SU-DHL-6 (cell line): Measurements from ENCODE around the gene FAM168B.

ENCODE experiments used
- H2AFZ ChIP-seq: fragments of 200-600 bp; sonication (generic); 2 replicates; pipeline ENCODE4 v1.6.1; 2014; ENCODE audit warnings: low read depth, mild to moderate bottlenecking, moderate library complexity, mixed read lengths, antibody characterized with exemption, low read length; ENCODE audit not compliant: severe bottlenecking
- H3F3A ChIP-seq: fragments of 200-600 bp; shearing (Covaris generic); 2 replicates; pipeline ENCODE4 v1.6.0; 2016; ENCODE audit warnings: antibody characterized with exemption, mild to moderate bottlenecking; ENCODE audit not compliant: insufficient read depth
- H3K27ac ChIP-seq: fragments of 200-600 bp; sonication (generic); 2 replicates; pipeline ENCODE4 v1.5.1; 2016; ENCODE audit warnings: low read depth, mild to moderate bottlenecking, low read length, moderate library complexity, mixed read lengths
- H3K27me3 ChIP-seq: fragments of 200-600 bp; sonication (generic), shearing (Covaris generic); 2 replicates; pipeline ENCODE4 v1.6.0; 2014; ENCODE audit warnings: mild to moderate bottlenecking, low read length
- H3K36me3 ChIP-seq: fragments of 200-600 bp; sonication (generic); 2 replicates; pipeline ENCODE4 v1.6.1; 2014; ENCODE audit warnings: mild to moderate bottlenecking, low read length, mixed read lengths
- H3K4me2 ChIP-seq: fragments of 300-600, 200-600 bp; shearing (Covaris generic), sonication (generic); 2 replicates; pipeline ENCODE4 v1.6.0; 2014; ENCODE audit warnings: low read length, low read depth, mild to moderate bottlenecking; ENCODE audit not compliant: poor library complexity, severe bottlenecking
- H3K4me3 ChIP-seq: fragments of 200-600 bp; sonication (generic); 2 replicates; pipeline ENCODE4 v1.5.1; 2014; ENCODE audit warnings: antibody characterized with exemption, low read length, mild to moderate bottlenecking, mixed read lengths; ENCODE audit not compliant: insufficient read depth, poor library complexity, severe bottlenecking
- H3K79me2 ChIP-seq: fragments of 200-600 bp; sonication (generic); 2 replicates; pipeline ENCODE4 v1.6.1; 2014; ENCODE audit warnings: mild to moderate bottlenecking, low read length, moderate library complexity; ENCODE audit not compliant: insufficient read depth
- H3K9ac ChIP-seq: fragments of 200-600 bp; sonication (generic); 2 replicates; pipeline ENCODE4 v1.7.0; 2014; ENCODE audit warnings: mild to moderate bottlenecking, low read length
- H3K9me2 ChIP-seq: fragments of 200-600 bp; sonication (generic); replicated peaks from 2 replicates; pipeline ENCODE4 v1.6.1; 2014; ENCODE audit warnings: low read length; ENCODE audit not compliant: insufficient read depth
- H3K9me3 ChIP-seq: fragments of 200-600 bp; sonication (generic); 2 replicates; pipeline ENCODE4 v1.6.1; 2014; ENCODE audit warnings: low read length, mixed read lengths; ENCODE audit not compliant: insufficient read depth
- H4K20me1 ChIP-seq: fragments of 200-600 bp; sonication (generic); 2 replicates; pipeline ENCODE4 v1.6.1; 2014; ENCODE audit warnings: low read depth, mild to moderate bottlenecking, antibody characterized with exemption, low read length, moderate library complexity, mixed read lengths
- CTCF ChIP-seq: fragments of 200-600 bp; sonication (generic); IDR thresholded peaks from one replicate; pipeline ENCODE4 v1.5.1; 2017; ENCODE audit warnings: antibody characterized with exemption, mild to moderate bottlenecking, low read length, moderate library complexity; ENCODE audit not compliant: insufficient read depth, poor library complexity, severe bottlenecking
- EZH2phosphoT487 ChIP-seq: fragments of 200-600 bp; sonication (generic), shearing (Covaris generic); conservative IDR thresholded peaks from 2 replicates; pipeline ENCODE4 v1.6.1; 2018; ENCODE audit warnings: mild to moderate bottlenecking, antibody characterized with exemption, low read length, moderate library complexity, mixed read lengths

FAM168B gene

GRCh38 chr2:131050896-131051295 is 42.4 kb downstream of the FAM168B start:
- peaks cover 27% of the 10 kb centered on the region; the same call in 1 of the 2 replicates for H3K36me3 ChIP-seq
- H3K27me3 ChIP-seq, result no peaks in the 10 kb centered on the region
- no peaks in the 10 kb centered on the region for H3K79me2 ChIP-seq
- H3K9me3 ChIP-seq, result no peaks in the 10 kb centered on the region
- no peaks in the 10 kb centered on the region for H3K9me2 ChIP-seq
- TF ChIP-seq CTCF, result no peak
- no peak for TF ChIP-seq EZH2phosphoT487
- peaks cover 9% of the 10 kb centered on the region; the same call in 1 of the 2 replicates for H4K20me1 ChIP-seq
- H3K9ac ChIP-seq, result no peak overlapping the region
- no peaks in the 10 kb centered on the region for H3F3A ChIP-seq
- no peak overlapping the region for H3K4me2 ChIP-seq
- H3K4me3 ChIP-seq, result no peak overlapping the region
- H3K27ac ChIP-seq, result no peak overlapping the region
- H2AFZ ChIP-seq, result no peak overlapping the region

GRCh38 chr2:131049150-131049718 is 44.0 kb downstream of the FAM168B start:
- no peak overlapping the region for H3K4me2 ChIP-seq
- no peak overlapping the region for H3K27ac ChIP-seq
- H3K9me3 ChIP-seq, result no peaks in the 10 kb centered on the region
- peaks cover 9% of the 10 kb centered on the region; the same call in 1 of the 2 replicates for H4K20me1 ChIP-seq
- H3K4me3 ChIP-seq, result no peak overlapping the region
- H3K79me2 ChIP-seq, result no peaks in the 10 kb centered on the region
- H3K9me2 ChIP-seq, result no peaks in the 10 kb centered on the region
- no peak overlapping the region for H2AFZ ChIP-seq
- no peak overlapping the region for H3K9ac ChIP-seq
- TF ChIP-seq EZH2phosphoT487 (no peak), CTCF (no peak)
- no peaks in the 10 kb centered on the region for H3K27me3 ChIP-seq
- no peaks in the 10 kb centered on the region for H3F3A ChIP-seq
- H3K36me3 ChIP-seq, result peaks cover 27% of the 10 kb centered on the region; the same call in 1 of the 2 replicates

- no peaks in the 10 kb centered on the region for H3F3A ChIP-seq
- no peak overlapping the region for H3K27ac ChIP-seq
- no peak overlapping the region for H3K9ac ChIP-seq
- no peaks in the 10 kb centered on the region for H3K9me3 ChIP-seq
- H3K79me2 ChIP-seq, result no peaks in the 10 kb centered on the region
- H3K9me2 ChIP-seq, result no peaks in the 10 kb centered on the region
- TF ChIP-seq CTCF (no peak), EZH2phosphoT487 (no peak)
- peaks cover 9% of the 10 kb centered on the region; the same call in 1 of the 2 replicates for H4K20me1 ChIP-seq
- no peaks in the 10 kb centered on the region for H3K27me3 ChIP-seq
- no peak overlapping the region for H2AFZ ChIP-seq
- peaks cover 27% of the 10 kb centered on the region; the same call in 1 of the 2 replicates for H3K36me3 ChIP-seq
- H3K4me2 ChIP-seq, result no peak overlapping the region
- no peak overlapping the region for H3K4me3 ChIP-seq
Measured at GRCh38 chr2:131048641-131049040, 44.6 kb downstream of the FAM168B start.
